Osteoblast (primary cell): ENCODE results near the gene AGK. TPM values are rescaled to one million over a fixed set of nuclear protein-coding genes. Genes with fewer than 3 reads are reported as not detected.

Source experiments
- DNase-seq: peaks from one replicate; pipeline ENCODE4 v3.0.0; 2011; ENCODE audit warnings: low spot score, mixed read lengths; ENCODE audit not compliant: insufficient read length; ENCODE audit errors: missing footprints
- H2AFZ ChIP-seq: 2 replicates; pipeline ENCODE4 v1.6.0; 2011; ENCODE audit warnings: mild to moderate bottlenecking, low read length
- H3K27ac ChIP-seq: 2 replicates; pipeline ENCODE4 v1.5.1; 2011; ENCODE audit warnings: mild to moderate bottlenecking, low read depth, low read length, moderate library complexity
- H3K27me3 ChIP-seq: 2 replicates; pipeline ENCODE4 v1.6.0; 2012; ENCODE audit warnings: mild to moderate bottlenecking, control low read depth, inconsistent platforms, low read length, moderate library complexity; ENCODE audit not compliant: insufficient read depth
- H3K36me3 ChIP-seq: 2 replicates; pipeline ENCODE4 v1.5.1; 2011; ENCODE audit warnings: mild to moderate bottlenecking, low read length, control low read depth, moderate library complexity; ENCODE audit not compliant: insufficient read depth
- H3K4me1 ChIP-seq: 2 replicates; pipeline ENCODE4 v1.5.1; 2011; ENCODE audit warnings: mild to moderate bottlenecking, low read length, control low read depth, moderate library complexity; ENCODE audit not compliant: insufficient read depth
- H3K4me2 ChIP-seq: 2 replicates; pipeline ENCODE4 v1.6.0; 2011; ENCODE audit warnings: mild to moderate bottlenecking, low read length; ENCODE audit not compliant: insufficient read depth
- H3K4me3 ChIP-seq: fragments of 200-600 bp; sonication (generic); 3 replicates; pipeline ENCODE4 v1.5.1; 2012; ENCODE audit warnings: mild to moderate bottlenecking, low read length, inconsistent platforms; ENCODE audit not compliant: insufficient read depth
- H3K79me2 ChIP-seq: 2 replicates; pipeline ENCODE4 v1.6.0; 2012; ENCODE audit warnings: mild to moderate bottlenecking, low read length, control low read depth, inconsistent platforms; ENCODE audit not compliant: insufficient read depth
- H3K9me3 ChIP-seq: 2 replicates; pipeline ENCODE4 v1.5.1; 2011; ENCODE audit warnings: low read depth, low read length, control low read depth
- H4K20me1 ChIP-seq: 2 replicates; pipeline ENCODE4 v1.6.0; 2012; ENCODE audit warnings: mild to moderate bottlenecking, low read length, control low read depth; ENCODE audit not compliant: insufficient read depth
- CTCF ChIP-seq: IDR thresholded peaks from 2 replicates; pipeline ENCODE4 v1.5.1; 2011; ENCODE audit warnings: mild to moderate bottlenecking, low read depth, low read length, moderate library complexity; ENCODE audit errors: extremely low read depth
- total RNA-seq: library from RNA; depleted of rRNA; stranded (reverse); fragments of >200 nt; gene quantifications from 2 replicates; pipeline ENCODE4 v1.2.3, GENCODE V29; 2012

Gene AGK
- total RNA-seq, 1 donor, result 26.1 TPM

- Histone ChIP-seq H3K79me2 (no peaks in the 10 kb centered on the region), H2AFZ (no peak overlapping the region), H3K4me3 (no peak overlapping the region), H3K4me2 (no peak overlapping the region), H3K36me3 (peaks cover 22% of the 10 kb centered on the region), H3K9me3 (no peaks in the 10 kb centered on the region), H4K20me1 (no peaks in the 10 kb centered on the region), H3K27me3 (no peaks in the 10 kb centered on the region), H3K27ac (no peak overlapping the region), H3K4me1 (no peaks in the 10 kb centered on the region)
- no peak for TF ChIP-seq CTCF
- DNase-seq, result no peak
Observed at GRCh38 chr7:141619745-141620144, 68.5 kb downstream of the AGK start.

GRCh38 chr7:141624763-141625162 is 73.6 kb downstream of the AGK start:
- Histone ChIP-seq H3K4me3 (no peak overlapping the region), H3K9me3 (no peaks in the 10 kb centered on the region), H3K4me1 (no peaks in the 10 kb centered on the region), H3K79me2 (no peaks in the 10 kb centered on the region), H3K27ac (no peak overlapping the region), H3K4me2 (no peak overlapping the region), H3K27me3 (no peaks in the 10 kb centered on the region), H2AFZ (no peak overlapping the region), H3K36me3 (peaks cover 18% of the 10 kb centered on the region), H4K20me1 (no peaks in the 10 kb centered on the region)
- no peak for TF ChIP-seq CTCF
- DNase-seq, result no peak

GRCh38 chr7:141630621-141631020 is 79.4 kb downstream of the AGK start:
- no peaks in the 10 kb centered on the region for H3K27me3 ChIP-seq
- H2AFZ ChIP-seq, result no peak overlapping the region
- no peaks in the 10 kb centered on the region for H3K36me3 ChIP-seq
- DNase-seq, result no peak
- H3K4me3 ChIP-seq, result no peak overlapping the region
- no peaks in the 10 kb centered on the region for H3K79me2 ChIP-seq
- no peaks in the 10 kb centered on the region for H3K4me1 ChIP-seq
- no peaks in the 10 kb centered on the region for H3K9me3 ChIP-seq
- H3K27ac ChIP-seq, result no peak overlapping the region
- no peaks in the 10 kb centered on the region for H4K20me1 ChIP-seq
- H3K4me2 ChIP-seq, result no peak overlapping the region
- no peak for TF ChIP-seq CTCF

GRCh38 chr7:141631525-141631924 is 80.3 kb downstream of the AGK start:
- Histone ChIP-seq H3K4me2 (no peak overlapping the region), H3K36me3 (no peaks in the 10 kb centered on the region), H3K79me2 (no peaks in the 10 kb centered on the region), H3K27me3 (no peaks in the 10 kb centered on the region), H2AFZ (no peak overlapping the region), H3K27ac (no peak overlapping the region), H3K4me3 (no peak overlapping the region), H3K9me3 (no peaks in the 10 kb centered on the region), H3K4me1 (no peaks in the 10 kb centered on the region), H4K20me1 (no peaks in the 10 kb centered on the region)
- no peak for TF ChIP-seq CTCF
- DNase-seq, result no peak
